HL-60 (cell line): Measurements from ENCODE around the gene CDS2.

Experiments
- CTCF ChIP-seq: IDR thresholded peaks from one replicate; pipeline ENCODE4 v1.5.1; 2011; ENCODE audit warnings: low read length, control low read depth, inconsistent platforms; ENCODE audit not compliant: insufficient read depth
- GABPA ChIP-seq: IDR thresholded peaks from 2 replicates; pipeline ENCODE4 v1.6.1; 2012; ENCODE audit warnings: low read depth
- POLR2AphosphoS5 ChIP-seq: IDR thresholded peaks from 2 replicates; pipeline ENCODE4 v1.6.1; 2012; ENCODE audit warnings: low read depth
- REST ChIP-seq: IDR thresholded peaks from 2 replicates; pipeline ENCODE4 v1.6.1; 2012; ENCODE audit warnings: low read depth; ENCODE audit not compliant: insufficient replicate concordance

GRCh38 chr20:5191829-5192569, 65.2 kb downstream of the CDS2 start:
- TF ChIP-seq CTCF (peak; percentile 47), REST (no peak), POLR2AphosphoS5 (no peak), GABPA (no peak)
